Transverse colon (tissue), 4 donors: ENCODE measurements around the gene HAS3. TPM values are rescaled to one million over a fixed set of nuclear protein-coding genes. Genes with fewer than 3 reads are reported as not detected.
"Not testable (repeated sequence)": the region's sequence is repeated elsewhere in the genome, so short reads cannot be mapped to it uniquely, and the experiment has no call there.

ENCODE experiments used
- DNase-seq: peaks from one replicate; pipeline ENCODE4 v3.0.0-alpha.2; 2019
- H3K27ac ChIP-seq, 4 donors: fragments of 200-600 bp; sonication (generic); 2 replicates each; pipeline ENCODE4 v1.5.1; 2016 to 2018; ENCODE audit warnings: inconsistent platforms in 4 of 4
- H3K27me3 ChIP-seq: fragments of 200-600 bp; sonication (generic); 2 replicates; pipeline ENCODE4 v1.5.1; 2017; ENCODE audit warnings: inconsistent platforms
- H3K36me3 ChIP-seq, 4 donors: fragments of 200-600 bp; sonication (generic); 2 replicates each; pipeline ENCODE4 v1.5.1; 2017 to 2019; ENCODE audit warnings: inconsistent platforms in 4 of 4
- H3K4me1 ChIP-seq, 4 donors: fragments of 200-600 bp; sonication (generic); 2 replicates each; pipeline ENCODE4 v1.5.1; 2017 to 2020; ENCODE audit warnings: inconsistent platforms in 4 of 4
- H3K4me3 ChIP-seq, 4 donors: fragments of 200-600 bp; sonication (generic); 1 replicate in 1 of 4; 2 replicates in 3 of 4; pipeline versions ENCODE4 v1.5.1 to v1.6.1; 2017 to 2019; ENCODE audit warnings: inconsistent platforms in 4 of 4
- H3K9me3 ChIP-seq, 2 donors: fragments of 200-600 bp; sonication (generic); 2 replicates each; pipeline ENCODE4 v1.5.1; 2017 to 2019; ENCODE audit warnings: inconsistent platforms in 2 of 2
- EP300 ChIP-seq: sonication (generic); formaldehyde crosslinking; IDR thresholded peaks from one replicate; pipeline ENCODE4 v1.6.1; 2017; ENCODE audit warnings: antibody characterized with exemption, low read depth
- POLR2A ChIP-seq: fragments of 450-650 bp; IDR thresholded peaks from one replicate; pipeline ENCODE4 v1.6.1; 2016; ENCODE audit warnings: antibody characterized with exemption, mild to moderate bottlenecking, moderate library complexity
- POLR2AphosphoS5 ChIP-seq, 3 donors: sonication (generic); formaldehyde crosslinking; IDR thresholded peaks; one replicate each; pipeline ENCODE4 v1.6.1; 2016; ENCODE audit warnings: antibody characterized with exemption in 3 of 3
- WGBS, 2 donors: methylation state at CpG; one replicate each; pipeline ENCODE4 v1.1.5; 2018; ENCODE audit warnings: low coverage in 1 of 2; 5-methylcytosine and 5-hydroxymethylcytosine counted together
- in situ Hi-C, 4 donors: fragments of 200-750 bp; cut with MboI; loops; one replicate each; pipeline versions ENCODE4 v1.15.0 to v1.15.1; 2017; ENCODE audit warnings: low sequenced_read_pairs in 3 of 4, low pct_ligation_motif_present in 1 of 4, low pct_unique_long_range_greater_than_20kb in 1 of 4
- intact Hi-C: fragments of 100-400 bp; cut with DNase I; formaldehyde crosslinking; loops from one replicate; pipeline ENCODE4 v1.15.1; 2023; ENCODE audit warnings: low total_unique reads
- total RNA-seq, 4 donors: library from RNA; depleted of rRNA; stranded (reverse); fragments of >200 nt; gene quantifications; one replicate each; pipeline ENCODE4 v1.1.0, GENCODE V29; 2016
- TF ChIP-seq, protein P1 (sequence below), 5 experiments: fragments of 200-600 bp in 3 of 5; fragments of 450-650 bp in 2 of 5; sonication (generic) in 3 of 5; IDR thresholded peaks; 1 replicate in 2 of 5; 2 replicates in 3 of 5; pipeline ENCODE4 v1.5.1; 2016 to 2017; ENCODE audit warnings: antibody characterized with exemption in 5 of 5, inconsistent platforms in 3 of 5, mild to moderate bottlenecking in 2 of 5, moderate library complexity in 1 of 5

The HAS3 gene
- total RNA-seq, 4 donors from 2014 or later: 0.20 to 12.0 (median 7.9) TPM

DNA sequence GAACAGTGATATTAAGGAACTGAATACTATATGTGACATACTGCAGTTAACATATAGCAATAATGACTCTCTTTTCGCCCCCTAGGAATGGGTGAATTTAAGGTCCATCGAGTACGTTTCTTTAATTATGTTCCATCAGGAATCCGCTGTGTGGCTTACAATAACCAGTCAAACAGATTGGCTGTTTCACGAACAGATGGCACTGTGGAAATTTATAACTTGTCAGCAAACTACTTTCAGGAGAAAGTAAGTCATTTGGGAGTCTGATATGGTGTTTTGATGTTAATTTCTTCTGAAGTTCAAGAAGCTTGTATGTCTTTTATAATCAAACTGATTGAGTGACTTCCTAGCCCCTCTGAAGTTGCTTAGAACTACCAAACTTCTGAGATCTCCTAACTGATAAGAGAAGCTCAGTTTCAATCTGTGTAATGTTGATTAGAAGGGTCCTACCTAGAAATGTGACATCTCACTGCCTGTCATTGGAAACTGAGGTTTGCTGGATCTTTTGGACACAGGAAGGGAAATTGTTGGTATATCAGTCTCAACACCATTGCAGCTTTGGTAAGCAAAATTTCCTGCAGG, 28.0 kb downstream of the HAS3 start:
- WGBS, 2 donors: 10 to 18% methylated on average over 2 to 5 of the region's 5 CpGs
- H3K27me3 ChIP-seq: no peaks in the 10 kb centered on the region
- peak overlapping the region in 2 of 4 donors; percentile 91 for H3K27ac ChIP-seq
- H3K36me3 ChIP-seq: peaks cover 0 to 16% (median 0%) of the 10 kb centered on the region in 4 donors
- in situ Hi-C loops (no loop called here), intact Hi-C loops (no loop called here)
- no peak for DNase-seq
- no peak for TF ChIP-seq POLR2A
- TF ChIP-seq, protein P1, sequence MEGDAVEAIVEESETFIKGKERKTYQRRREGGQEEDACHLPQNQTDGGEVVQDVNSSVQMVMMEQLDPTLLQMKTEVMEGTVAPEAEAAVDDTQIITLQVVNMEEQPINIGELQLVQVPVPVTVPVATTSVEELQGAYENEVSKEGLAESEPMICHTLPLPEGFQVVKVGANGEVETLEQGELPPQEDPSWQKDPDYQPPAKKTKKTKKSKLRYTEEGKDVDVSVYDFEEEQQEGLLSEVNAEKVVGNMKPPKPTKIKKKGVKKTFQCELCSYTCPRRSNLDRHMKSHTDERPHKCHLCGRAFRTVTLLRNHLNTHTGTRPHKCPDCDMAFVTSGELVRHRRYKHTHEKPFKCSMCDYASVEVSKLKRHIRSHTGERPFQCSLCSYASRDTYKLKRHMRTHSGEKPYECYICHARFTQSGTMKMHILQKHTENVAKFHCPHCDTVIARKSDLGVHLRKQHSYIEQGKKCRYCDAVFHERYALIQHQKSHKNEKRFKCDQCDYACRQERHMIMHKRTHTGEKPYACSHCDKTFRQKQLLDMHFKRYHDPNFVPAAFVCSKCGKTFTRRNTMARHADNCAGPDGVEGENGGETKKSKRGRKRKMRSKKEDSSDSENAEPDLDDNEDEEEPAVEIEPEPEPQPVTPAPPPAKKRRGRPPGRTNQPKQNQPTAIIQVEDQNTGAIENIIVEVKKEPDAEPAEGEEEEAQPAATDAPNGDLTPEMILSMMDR (IDR thresholded peaks at IDR 0.05): no peak
- TF ChIP-seq POLR2AphosphoS5 (IDR thresholded peaks at IDR 0.05): no peak
- TF ChIP-seq EP300: no peak
- H3K4me3 ChIP-seq: peak overlapping the region in 3 of 4 donors; percentile 75 to 100 (median 96)
- peaks cover 7 to 32% (median 26%) of the 10 kb centered on the region in 4 donors for H3K4me1 ChIP-seq
- H3K9me3 ChIP-seq: no peaks in the 10 kb centered on the region

DNA sequence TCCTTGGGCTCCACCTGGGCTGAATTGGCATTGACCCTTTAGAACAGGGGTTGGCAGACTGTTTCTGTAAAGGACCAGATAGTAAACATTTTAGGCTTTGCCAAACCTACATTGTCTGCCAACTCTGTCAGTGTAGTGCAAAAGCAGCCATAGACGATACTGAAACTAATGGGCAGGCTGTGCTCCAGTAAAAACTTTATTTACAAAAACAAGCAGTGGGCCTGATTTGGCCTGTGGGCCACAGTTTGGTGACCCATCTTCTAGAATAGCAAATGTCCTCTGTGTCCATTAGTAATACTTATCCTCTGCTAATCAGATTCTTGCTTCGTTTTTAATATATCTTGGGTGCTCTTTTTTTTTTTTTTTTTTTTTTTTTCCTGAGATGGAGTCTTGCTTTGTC, 33.2 kb downstream of the HAS3 start:
- intact Hi-C loops (loop anchor here (5.0 kb wide), 1 partner anchor 1149 kb away; the partner anchor contains the start of gene AARS1), in situ Hi-C loops (no loop called here)
- Histone ChIP-seq H3K36me3 (peaks cover 0 to 38% (median 6%) of the 10 kb centered on the region in 4 donors), H3K9me3 (no peaks in the 10 kb centered on the region), H3K4me3 (no peak overlapping the region), H3K4me1 (peaks cover 3 to 8% (median 7%) of the 10 kb centered on the region in 4 donors), H3K27me3 (no peaks in the 10 kb centered on the region), H3K27ac (no peak overlapping the region)
- 84% methylated on average over 2 of the region's 2 CpGs; no CpG with 5 or more reads in 1 of the 2 donors for WGBS, 2 donors
- TF ChIP-seq POLR2A (no peak), EP300 (no peak), POLR2AphosphoS5 (IDR thresholded peaks at IDR 0.05) (no peak)
- TF ChIP-seq, protein P1 (IDR thresholded peaks at IDR 0.05): no peak
- no peak for DNase-seq

DNA sequence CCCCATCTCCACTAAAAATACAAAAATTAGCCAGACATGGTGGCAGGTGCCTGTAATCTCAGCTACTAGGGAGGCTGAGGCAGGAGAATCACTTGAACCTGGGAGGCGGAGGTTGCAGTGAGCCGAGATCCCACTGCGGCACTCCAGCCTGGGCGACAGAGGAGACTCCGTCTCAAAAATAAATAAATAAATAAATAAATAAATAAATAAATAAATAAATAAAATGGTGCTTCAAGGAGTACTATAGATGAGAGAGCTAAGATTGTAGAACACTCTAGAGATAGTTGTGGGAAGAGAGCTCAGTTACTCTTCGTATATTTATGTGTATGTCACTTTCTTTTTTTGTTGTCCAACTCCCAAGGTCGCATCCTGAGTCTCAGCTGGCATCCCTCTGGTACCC, 34.0 kb downstream of the HAS3 start:
- H3K4me3 ChIP-seq, in situ Hi-C loops, H3K9me3 ChIP-seq, H3K27ac ChIP-seq, H3K27me3 ChIP-seq, H3K4me1 ChIP-seq, DNase-seq: not testable (repeated sequence)
- H3K36me3 ChIP-seq: peaks cover 0 to 45% (median 9%) of the 10 kb centered on the region in 4 donors
- WGBS, 2 donors: 83 to 94% methylated on average over 6 to 7 of the region's 7 CpGs
- intact Hi-C loops: loop anchor here (5.0 kb wide), 1 partner anchor 1148 kb away; the partner anchor contains the start of gene AARS1

DNA sequence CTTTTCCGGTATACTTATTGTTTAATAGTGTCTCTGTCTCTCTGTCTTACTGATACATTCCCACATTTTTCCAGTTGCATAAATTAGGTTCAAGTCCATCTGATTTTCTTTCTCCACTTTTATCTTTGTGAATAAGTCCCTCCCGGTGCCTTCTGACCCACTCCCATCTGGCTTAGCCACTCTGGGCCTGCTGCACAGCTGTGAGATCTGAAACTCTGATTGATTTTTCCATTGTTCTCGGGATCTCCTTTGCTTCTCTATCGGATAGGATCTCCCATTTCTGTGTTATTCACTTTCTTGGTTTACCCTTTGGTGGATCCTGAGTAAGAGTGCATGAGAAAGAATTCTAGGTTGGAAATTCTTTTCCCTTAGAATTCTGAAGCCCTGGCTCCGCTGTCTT, 35.6 kb downstream of the HAS3 start:
- Histone ChIP-seq H3K27me3 (no peaks in the 10 kb centered on the region), H3K4me1 (no peaks in the 10 kb centered on the region), H3K4me3 (no peak overlapping the region), H3K36me3 (peaks cover 0 to 51% (median 13%) of the 10 kb centered on the region in 4 donors), H3K9me3 (no peaks in the 10 kb centered on the region), H3K27ac (no peak overlapping the region)
- intact Hi-C loops: no loop called here
- in situ Hi-C loops: loop anchor here in 1 of 4 donors (10.0 kb wide), 1 partner anchor 144 kb away; no protein-coding TSS in a partner anchor
- WGBS, 2 donors: 96% methylated on average over 4 to 5 of the region's 5 CpGs
- no peak for DNase-seq
- TF ChIP-seq POLR2AphosphoS5 (IDR thresholded peaks at IDR 0.05) (no peak), POLR2A (no peak), EP300 (no peak)
- TF ChIP-seq, protein P1 (IDR thresholded peaks at IDR 0.05): no peak
